Activated naive CD4-positive, alpha-beta T cell treated with anti-CD3 and anti-CD28 coated beads, Interleukin-2, amount 10 ng/mL, durations not matched to agents 7 days and 5 days (primary cell): Measurements from ENCODE around the gene CELSR3.

Source experiments
- CTCF ChIA-PET: fragments of 350-600 bp; sonication (Branson Sonifier 250); formaldehyde crosslinking; loops from one replicate; lab custom pipeline; 2021; ENCODE audit warnings: antibody characterized with exemption; lab: Charles Lee
- DNase-seq: peaks from one replicate; pipeline ENCODE4 v3.0.0-alpha.2; 2020
- H3K27ac Mint-ChIP-seq: one replicate; pipeline ENCODE4 v1.8.0; 2021; ENCODE audit warnings: mild to moderate bottlenecking, moderate library complexity, mixed read lengths
- H3K27me3 Mint-ChIP-seq: one replicate; pipeline ENCODE4 v1.8.0; 2021; ENCODE audit warnings: mild to moderate bottlenecking, mixed read lengths
- H3K36me3 Mint-ChIP-seq: one replicate; pipeline ENCODE4 v1.8.0; 2021; ENCODE audit warnings: mixed read lengths
- H3K4me1 Mint-ChIP-seq: one replicate; pipeline ENCODE4 v1.8.0; 2021; ENCODE audit warnings: mixed read lengths
- H3K4me3 Mint-ChIP-seq: one replicate; pipeline ENCODE4 v1.8.0; 2021; ENCODE audit warnings: mild to moderate bottlenecking, moderate library complexity, mixed read lengths
- H3K9me3 Mint-ChIP-seq: one replicate; pipeline ENCODE4 v1.8.0; 2021; ENCODE audit warnings: mixed read lengths

CELSR3 gene

GRCh38 chr3:48593337-48593736 is 69.3 kb downstream of the CELSR3 start:
- H3K27me3 Mint-ChIP-seq: peaks cover 86% of the 10 kb centered on the region
- CTCF ChIA-PET: no interaction called here
- H3K4me1 Mint-ChIP-seq: peaks cover 6% of the 10 kb centered on the region
- no peaks in the 10 kb centered on the region for H3K9me3 Mint-ChIP-seq
- H3K36me3 Mint-ChIP-seq: no peaks in the 10 kb centered on the region
- no peak overlapping the region for H3K27ac Mint-ChIP-seq
- H3K4me3 Mint-ChIP-seq: no peak overlapping the region
- DNase-seq: no peak

- Mint-ChIP-seq H3K27ac (no peak overlapping the region), H3K9me3 (no peaks in the 10 kb centered on the region), H3K36me3 (no peaks in the 10 kb centered on the region), H3K4me3 (no peak overlapping the region), H3K4me1 (peaks cover 6% of the 10 kb centered on the region), H3K27me3 (peaks cover 92% of the 10 kb centered on the region)
- DNase-seq: no peak
- CTCF ChIA-PET: no interaction called here
These were observed 70.1 kb downstream of the CELSR3 start for GRCh38 chr3:48592519-48593087.

- CTCF ChIA-PET: no interaction called here
- no peak overlapping the region for H3K27ac Mint-ChIP-seq
- peaks cover 6% of the 10 kb centered on the region for H3K4me1 Mint-ChIP-seq
- DNase-seq: no peak
- peaks cover 91% of the 10 kb centered on the region for H3K27me3 Mint-ChIP-seq
- H3K9me3 Mint-ChIP-seq: no peaks in the 10 kb centered on the region
- no peak overlapping the region for H3K4me3 Mint-ChIP-seq
- H3K36me3 Mint-ChIP-seq: no peaks in the 10 kb centered on the region
These were observed 70.7 kb downstream of the CELSR3 start for GRCh38 chr3:48591886-48592518.

- peaks cover 6% of the 10 kb centered on the region for H3K4me1 Mint-ChIP-seq
- CTCF ChIA-PET: no interaction called here
- no peaks in the 10 kb centered on the region for H3K36me3 Mint-ChIP-seq
- no peak for DNase-seq
- H3K27ac Mint-ChIP-seq: no peak overlapping the region
- no peak overlapping the region for H3K4me3 Mint-ChIP-seq
- peaks cover 88% of the 10 kb centered on the region for H3K27me3 Mint-ChIP-seq
- no peaks in the 10 kb centered on the region for H3K9me3 Mint-ChIP-seq
These were observed 71.2 kb downstream of the CELSR3 start for GRCh38 chr3:48591436-48591835.

- CTCF ChIA-PET: no interaction called here
- Mint-ChIP-seq H3K27me3 (peaks cover 56% of the 10 kb centered on the region), H3K4me3 (no peak overlapping the region), H3K4me1 (no peaks in the 10 kb centered on the region), H3K36me3 (no peaks in the 10 kb centered on the region), H3K27ac (no peak overlapping the region), H3K9me3 (no peaks in the 10 kb centered on the region)
- DNase-seq: no peak
These were observed 74.5 kb downstream of the CELSR3 start for GRCh38 chr3:48588230-48588629.

GRCh38 chr3:48587686-48588085 is 75.0 kb downstream of the CELSR3 start:
- H3K4me1 Mint-ChIP-seq: no peaks in the 10 kb centered on the region
- no peaks in the 10 kb centered on the region for H3K9me3 Mint-ChIP-seq
- peaks cover 51% of the 10 kb centered on the region for H3K27me3 Mint-ChIP-seq
- H3K36me3 Mint-ChIP-seq: no peaks in the 10 kb centered on the region
- DNase-seq: no peak
- no peak overlapping the region for H3K27ac Mint-ChIP-seq
- CTCF ChIA-PET: no interaction called here
- no peak overlapping the region for H3K4me3 Mint-ChIP-seq
